Activated naive CD4-positive, alpha-beta T cell treated with anti-CD3 and anti-CD28 coated beads for 36 hours (primary cell): Measurements from ENCODE around the gene PRX. TPM values are rescaled to one million over a fixed set of nuclear protein-coding genes. Genes with fewer than 3 reads are reported as not detected.
"Not testable (repeated sequence)": the region's sequence is repeated elsewhere in the genome, so short reads cannot be mapped to it uniquely, and the experiment has no call there.

ENCODE experiments used
- CTCF ChIA-PET: fragments of 350-600 bp; sonication (Branson Sonifier 250); formaldehyde crosslinking; loops from one replicate; lab custom pipeline; 2021; ENCODE audit warnings: antibody characterized with exemption; lab: Charles Lee
- DNase-seq: peaks from one replicate; pipeline ENCODE4 v3.0.0-alpha.2; 2020
- H3K27ac Mint-ChIP-seq: one replicate; pipeline ENCODE4 v1.8.0; 2021; ENCODE audit warnings: mild to moderate bottlenecking, mixed read lengths
- H3K27me3 Mint-ChIP-seq: one replicate; pipeline ENCODE4 v1.8.0; 2021; ENCODE audit warnings: low read depth, mixed read lengths
- H3K36me3 Mint-ChIP-seq: one replicate; pipeline ENCODE4 v1.8.0; 2021; ENCODE audit warnings: low read depth, mixed read lengths
- H3K4me1 Mint-ChIP-seq: one replicate; pipeline ENCODE4 v1.8.0; 2021; ENCODE audit warnings: low read depth, mixed read lengths
- H3K4me3 Mint-ChIP-seq: one replicate; pipeline ENCODE4 v1.8.0; 2021; ENCODE audit warnings: mild to moderate bottlenecking, moderate library complexity, mixed read lengths
- H3K9me3 Mint-ChIP-seq: one replicate; pipeline ENCODE4 v1.8.0; 2021; ENCODE audit warnings: mixed read lengths
- intact Hi-C: fragments of 100-400 bp; cut with micrococcal nuclease; formaldehyde crosslinking; loops from one replicate; pipeline ENCODE4 v1.15.1; 2023
- total RNA-seq, 2 experiments: library from RNA; stranded (reverse); gene quantifications; one replicate each; pipeline ENCODE4 v1.2.3, GENCODE V29; 2021

Gene PRX, protein sequence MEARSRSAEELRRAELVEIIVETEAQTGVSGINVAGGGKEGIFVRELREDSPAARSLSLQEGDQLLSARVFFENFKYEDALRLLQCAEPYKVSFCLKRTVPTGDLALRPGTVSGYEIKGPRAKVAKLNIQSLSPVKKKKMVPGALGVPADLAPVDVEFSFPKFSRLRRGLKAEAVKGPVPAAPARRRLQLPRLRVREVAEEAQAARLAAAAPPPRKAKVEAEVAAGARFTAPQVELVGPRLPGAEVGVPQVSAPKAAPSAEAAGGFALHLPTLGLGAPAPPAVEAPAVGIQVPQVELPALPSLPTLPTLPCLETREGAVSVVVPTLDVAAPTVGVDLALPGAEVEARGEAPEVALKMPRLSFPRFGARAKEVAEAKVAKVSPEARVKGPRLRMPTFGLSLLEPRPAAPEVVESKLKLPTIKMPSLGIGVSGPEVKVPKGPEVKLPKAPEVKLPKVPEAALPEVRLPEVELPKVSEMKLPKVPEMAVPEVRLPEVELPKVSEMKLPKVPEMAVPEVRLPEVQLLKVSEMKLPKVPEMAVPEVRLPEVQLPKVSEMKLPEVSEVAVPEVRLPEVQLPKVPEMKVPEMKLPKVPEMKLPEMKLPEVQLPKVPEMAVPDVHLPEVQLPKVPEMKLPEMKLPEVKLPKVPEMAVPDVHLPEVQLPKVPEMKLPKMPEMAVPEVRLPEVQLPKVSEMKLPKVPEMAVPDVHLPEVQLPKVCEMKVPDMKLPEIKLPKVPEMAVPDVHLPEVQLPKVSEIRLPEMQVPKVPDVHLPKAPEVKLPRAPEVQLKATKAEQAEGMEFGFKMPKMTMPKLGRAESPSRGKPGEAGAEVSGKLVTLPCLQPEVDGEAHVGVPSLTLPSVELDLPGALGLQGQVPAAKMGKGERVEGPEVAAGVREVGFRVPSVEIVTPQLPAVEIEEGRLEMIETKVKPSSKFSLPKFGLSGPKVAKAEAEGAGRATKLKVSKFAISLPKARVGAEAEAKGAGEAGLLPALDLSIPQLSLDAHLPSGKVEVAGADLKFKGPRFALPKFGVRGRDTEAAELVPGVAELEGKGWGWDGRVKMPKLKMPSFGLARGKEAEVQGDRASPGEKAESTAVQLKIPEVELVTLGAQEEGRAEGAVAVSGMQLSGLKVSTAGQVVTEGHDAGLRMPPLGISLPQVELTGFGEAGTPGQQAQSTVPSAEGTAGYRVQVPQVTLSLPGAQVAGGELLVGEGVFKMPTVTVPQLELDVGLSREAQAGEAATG (N-terminal part only)
- 1 to 10 TPM; 1.5 TPM for total RNA-seq

DNA sequence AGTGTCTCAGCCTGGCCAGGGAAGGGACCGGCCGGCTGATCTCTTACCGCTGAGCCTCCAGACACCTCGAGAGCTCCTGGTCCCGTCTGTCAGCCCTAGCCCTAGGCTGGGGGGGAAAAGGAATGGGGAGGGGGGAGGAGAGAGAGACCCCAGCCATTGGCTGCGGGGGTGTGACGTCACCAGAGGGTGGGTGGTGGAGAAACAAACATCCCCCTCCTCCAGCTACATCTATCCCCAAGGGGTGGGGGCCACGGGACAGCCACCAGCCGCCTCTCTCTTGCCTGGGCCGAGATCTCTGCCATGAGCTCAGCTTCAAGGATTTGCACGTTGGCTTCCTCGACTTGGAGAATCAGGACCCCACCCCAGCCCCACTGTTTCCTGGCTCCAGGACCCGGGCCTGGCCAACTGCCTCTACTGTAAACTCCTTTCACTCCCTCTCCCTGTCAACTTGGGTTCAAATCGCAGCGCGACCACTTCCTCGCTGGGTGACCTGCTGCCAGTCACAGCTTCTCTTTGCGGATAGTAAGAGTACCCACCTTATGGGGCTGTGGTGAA is at the start of gene PRX:
Gene PRX (minus strand): TSS at position 88 of the 555 bp plus-strand sequence. CDS start 5,446 bp downstream, outside the sequence.
- Mint-ChIP-seq H3K27me3 (no peaks in the 10 kb centered on the region), H3K9me3 (no peaks in the 10 kb centered on the region), H3K27ac (no peak within 1 kb of the TSS), H3K4me1 (peaks cover 9% of the 10 kb centered on the region), H3K36me3 (no peaks in the 10 kb centered on the region), H3K4me3 (no peak within 1 kb of the TSS)
- no peak for DNase-seq
- intact Hi-C loops: no loop called here
- CTCF ChIA-PET: interaction anchor here (0.7 to 1.4 kb wide), 2 partner anchors 11 to 256 kb away, joined by 3 read pairs; no protein-coding TSS in a partner anchor

DNA sequence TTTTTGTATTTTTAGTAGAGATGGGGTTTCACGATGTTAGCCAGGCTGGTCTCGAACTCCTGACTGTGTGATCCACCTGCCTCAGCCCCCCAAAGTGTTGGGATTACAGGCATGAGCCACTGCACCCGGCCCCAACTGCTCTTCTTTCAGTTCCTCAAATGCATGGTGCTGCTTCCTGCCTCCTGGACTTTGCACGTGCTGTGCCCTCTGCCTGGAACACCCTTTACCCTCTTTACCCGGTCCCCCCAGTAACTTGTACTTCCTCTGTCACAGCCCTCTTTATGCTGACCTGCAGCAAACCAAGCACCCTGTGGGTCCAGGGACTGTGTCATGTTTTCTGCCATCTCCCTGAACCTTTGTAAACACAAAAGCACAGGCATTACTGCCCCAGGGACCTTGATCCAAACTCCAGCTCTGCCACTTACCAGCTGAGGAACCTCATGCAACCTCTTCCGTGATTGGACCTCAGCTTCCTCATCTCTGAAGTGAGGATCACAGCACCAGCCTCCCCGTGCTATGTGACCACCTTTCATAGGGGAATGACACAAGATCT is 48.6 kb upstream of the PRX start:
- no peak for DNase-seq
- Mint-ChIP-seq H3K4me3 (no peak overlapping the region), H3K36me3 (peaks cover 4% of the 10 kb centered on the region), H3K9me3 (no peaks in the 10 kb centered on the region), H3K27ac (no peak overlapping the region), H3K4me1 (peaks cover 26% of the 10 kb centered on the region), H3K27me3 (peaks cover 6% of the 10 kb centered on the region)
- CTCF ChIA-PET: no interaction called here
- intact Hi-C loops: loop anchor here (10.0 kb wide), 1 partner anchor 317 kb away; no protein-coding TSS in a partner anchor

DNA sequence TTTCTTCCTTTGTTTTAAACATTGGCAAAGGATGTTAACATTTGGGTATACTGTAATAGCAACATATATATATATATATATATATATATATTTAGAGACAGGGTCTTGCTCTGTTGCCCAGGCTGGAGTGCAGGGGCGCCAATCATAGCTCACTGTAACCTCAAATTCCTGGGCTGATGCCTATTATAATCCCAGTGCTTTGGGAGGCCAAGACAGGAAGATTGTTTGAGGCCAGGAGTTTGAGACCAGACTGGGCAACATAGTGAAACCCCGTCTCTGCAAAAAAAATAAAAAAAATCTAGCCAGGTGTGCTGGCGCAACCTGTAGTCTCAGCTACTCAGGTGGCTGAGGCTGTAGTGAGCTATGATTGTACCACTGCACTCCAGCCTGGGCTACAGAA is 47.0 kb upstream of the PRX start:
- Mint-ChIP-seq H3K27ac (no peak overlapping the region), H3K27me3 (no peaks in the 10 kb centered on the region), H3K9me3 (no peaks in the 10 kb centered on the region), H3K4me3 (no peak overlapping the region), H3K36me3 (peaks cover 1% of the 10 kb centered on the region), H3K4me1 (peaks cover 13% of the 10 kb centered on the region)
- intact Hi-C loops: loop anchor here (10.0 kb wide), 1 partner anchor 315 kb away; no protein-coding TSS in a partner anchor
- DNase-seq: no peak
- CTCF ChIA-PET: no interaction called here

DNA sequence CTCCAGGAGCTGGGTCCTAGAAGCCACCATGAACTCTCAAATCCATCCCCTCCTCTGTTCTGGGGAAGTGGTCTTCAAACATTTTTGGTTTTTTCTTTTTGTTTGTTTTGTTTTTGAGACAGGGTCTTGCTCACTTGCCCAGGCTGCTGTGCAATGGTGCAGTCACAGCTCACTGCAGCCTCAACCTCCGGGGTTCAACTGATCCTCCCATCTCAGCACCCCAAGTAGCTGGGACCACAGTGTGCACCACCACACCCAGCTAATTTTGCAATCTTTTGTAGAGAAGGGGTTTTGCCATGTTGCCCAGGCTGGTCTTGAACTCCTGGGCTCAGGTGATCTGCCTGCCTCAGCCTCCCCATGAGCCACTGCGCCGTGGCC is 45.4 kb upstream of the PRX start:
- Mint-ChIP-seq H3K36me3 (peaks cover 1% of the 10 kb centered on the region), H3K27ac (no peak overlapping the region), H3K9me3 (no peaks in the 10 kb centered on the region), H3K4me1 (peaks cover 2% of the 10 kb centered on the region), H3K4me3 (no peak overlapping the region), H3K27me3 (no peaks in the 10 kb centered on the region)
- CTCF ChIA-PET: no interaction called here
- no peak for DNase-seq
- intact Hi-C loops: no loop called here

DNA sequence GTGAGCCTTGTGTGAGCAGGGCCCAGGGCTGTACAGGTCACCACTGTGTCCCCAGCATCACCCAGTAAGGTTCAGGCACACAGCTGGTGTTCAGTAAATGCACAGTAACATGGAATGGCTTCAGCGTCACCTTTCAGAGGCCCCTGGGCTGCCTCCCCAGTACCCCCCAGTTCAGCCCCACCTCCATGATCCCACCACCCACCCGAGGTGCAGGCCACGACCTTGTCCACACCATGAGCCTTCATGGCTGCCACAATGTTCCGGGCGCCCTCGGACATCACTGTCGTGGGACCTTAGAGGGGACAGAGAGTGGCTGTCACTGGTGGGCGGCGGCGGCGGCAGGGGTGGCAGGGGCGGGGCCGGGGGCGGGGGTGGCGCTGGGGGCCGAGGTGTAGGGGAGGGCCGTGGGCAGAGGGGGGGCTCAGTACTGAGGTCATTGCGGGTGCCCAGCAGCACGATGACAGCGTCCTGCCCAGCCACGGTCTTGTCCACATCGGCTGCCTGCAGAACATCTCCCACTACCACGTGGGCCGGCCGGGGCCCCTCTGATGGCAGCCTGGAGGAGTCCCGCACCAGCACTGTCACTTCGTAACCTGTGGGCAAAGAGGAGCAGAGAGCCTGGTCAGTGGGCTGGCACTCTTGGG is 44.9 kb upstream of the PRX start:
- Mint-ChIP-seq H3K9me3 (no peaks in the 10 kb centered on the region), H3K4me1 (no peaks in the 10 kb centered on the region)
- CTCF ChIA-PET: no interaction called here

DNA sequence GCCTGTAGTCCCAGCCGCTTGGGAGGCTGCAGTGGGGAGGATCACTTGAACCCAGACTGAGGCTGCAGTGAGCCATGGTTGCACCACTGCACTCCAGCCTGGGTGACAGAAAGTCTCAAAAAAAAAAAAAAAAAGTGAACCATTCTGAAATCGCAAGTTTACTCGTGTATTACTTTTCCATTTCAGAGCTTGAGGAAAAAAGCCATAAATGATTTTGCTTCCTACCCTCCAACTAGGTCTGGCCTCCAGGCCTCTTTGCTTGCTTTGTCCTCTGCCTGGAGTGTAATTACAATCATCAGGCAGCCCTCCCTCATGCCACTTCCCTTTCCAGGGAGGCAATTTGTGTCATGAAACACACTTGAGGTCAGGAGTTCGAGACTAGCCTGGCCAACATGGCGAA is 43.9 kb upstream of the PRX start:
- no peak for DNase-seq
- Mint-ChIP-seq H3K27me3 (no peaks in the 10 kb centered on the region), H3K27ac (no peak overlapping the region), H3K36me3 (peaks cover 1% of the 10 kb centered on the region), H3K9me3 (no peaks in the 10 kb centered on the region), H3K4me3 (no peak overlapping the region), H3K4me1 (no peaks in the 10 kb centered on the region)
- CTCF ChIA-PET: no interaction called here
- intact Hi-C loops: no loop called here

More for the DNA sequence above, 44.9 kb upstream of the PRX start:
- DNase-seq: no peak
- Mint-ChIP-seq H3K4me3 (no peak overlapping the region), H3K36me3 (peaks cover 1% of the 10 kb centered on the region), H3K27ac (no peak overlapping the region), H3K27me3 (no peaks in the 10 kb centered on the region)
- intact Hi-C loops: no loop called here

DNA sequence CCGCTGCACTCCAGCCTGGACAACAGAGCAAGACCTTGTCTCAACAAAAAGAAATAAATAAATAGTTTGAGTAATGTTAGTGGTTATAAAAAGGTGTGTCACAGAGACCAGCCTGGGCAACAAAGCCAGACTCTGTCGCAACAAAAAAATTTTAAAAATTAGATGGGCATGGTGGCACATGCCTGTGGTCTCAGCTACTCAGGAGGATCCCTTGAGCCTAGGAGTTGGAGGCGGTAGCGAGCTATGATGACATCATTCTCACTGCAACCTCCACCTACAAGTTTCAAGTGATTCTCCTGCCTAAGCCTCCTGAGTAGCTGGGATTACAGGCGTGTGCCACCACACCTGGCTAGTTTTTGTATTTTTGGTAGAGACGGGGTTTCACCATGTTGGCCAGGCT is 40.8 kb upstream of the PRX start:
- H3K9me3 Mint-ChIP-seq, H3K27ac Mint-ChIP-seq, H3K27me3 Mint-ChIP-seq, H3K4me1 Mint-ChIP-seq, H3K4me3 Mint-ChIP-seq, intact Hi-C loops, H3K36me3 Mint-ChIP-seq, DNase-seq: not testable (repeated sequence)
- CTCF ChIA-PET: interaction anchor here (1.7 kb wide), 1 partner anchor 11 kb away, joined by 9 read pairs; no protein-coding TSS in a partner anchor

DNA sequence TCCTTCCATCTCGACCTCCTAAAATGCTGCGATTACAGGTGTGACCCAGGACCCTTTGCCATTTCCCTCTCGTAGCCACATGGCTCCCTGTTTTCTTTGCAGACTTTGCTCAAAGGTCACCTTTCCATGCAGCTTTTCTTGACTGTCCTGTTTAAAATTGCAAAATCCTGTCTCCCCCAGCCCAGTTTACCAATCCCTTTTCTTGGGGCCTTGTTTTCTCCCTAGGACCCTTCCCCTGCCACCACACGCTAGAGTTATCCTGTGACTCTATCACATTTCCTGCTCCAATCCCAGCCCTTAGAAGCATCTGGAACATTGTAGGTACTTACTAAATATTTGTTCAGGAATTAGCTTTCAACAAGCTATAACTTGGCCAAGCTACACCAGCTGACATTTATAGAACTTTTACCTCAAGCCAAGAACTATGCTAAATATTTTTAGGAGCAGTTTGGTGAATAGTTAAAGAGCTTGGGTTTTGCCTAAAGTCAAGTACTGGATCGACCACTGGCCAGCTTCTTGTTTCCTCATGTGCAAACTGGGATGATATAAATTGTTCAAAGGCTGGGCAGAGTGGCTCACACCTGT is 40.1 kb upstream of the PRX start:
- intact Hi-C loops: no loop called here
- CTCF ChIA-PET: interaction anchor here (1.1 to 1.7 kb wide), 2 partner anchors 10 to 11 kb away, joined by 3 to 9 read pairs; no protein-coding TSS in a partner anchor
- no peaks in the 10 kb centered on the region for H3K9me3 Mint-ChIP-seq
- no peaks in the 10 kb centered on the region for H3K4me1 Mint-ChIP-seq
- DNase-seq: no peak
- no peak overlapping the region for H3K4me3 Mint-ChIP-seq
- no peak overlapping the region for H3K27ac Mint-ChIP-seq
- peaks cover 3% of the 10 kb centered on the region for H3K36me3 Mint-ChIP-seq
- H3K27me3 Mint-ChIP-seq: no peaks in the 10 kb centered on the region

DNA sequence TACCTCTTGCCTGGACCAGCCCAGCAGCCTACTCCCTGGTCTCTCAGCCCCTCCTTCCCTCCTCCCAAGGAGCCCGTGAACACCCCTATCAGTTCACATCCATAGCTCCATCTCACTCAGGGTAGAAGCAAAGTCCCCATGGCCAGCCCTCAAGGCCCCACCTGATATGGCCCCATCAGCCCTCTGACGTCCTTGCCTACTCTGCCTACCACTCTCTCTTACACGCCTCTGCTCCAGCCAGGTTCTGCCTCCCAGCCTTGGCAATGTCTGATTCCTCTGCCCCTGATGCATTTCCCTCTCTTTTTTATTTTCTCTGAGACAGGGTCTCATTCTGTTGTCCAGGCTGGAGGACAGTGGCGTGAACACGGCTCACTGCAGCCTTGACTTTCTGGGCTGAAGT is 38.8 kb upstream of the PRX start:
- Mint-ChIP-seq H3K36me3 (peaks cover 3% of the 10 kb centered on the region), H3K4me1 (no peaks in the 10 kb centered on the region), H3K4me3 (no peak overlapping the region), H3K27ac (no peak overlapping the region), H3K9me3 (no peaks in the 10 kb centered on the region), H3K27me3 (no peaks in the 10 kb centered on the region)
- intact Hi-C loops: no loop called here
- no peak for DNase-seq
- CTCF ChIA-PET: interaction anchor here (0.6 kb wide), 1 partner anchor 206 kb away, joined by 4 read pairs; no protein-coding TSS in a partner anchor

DNA sequence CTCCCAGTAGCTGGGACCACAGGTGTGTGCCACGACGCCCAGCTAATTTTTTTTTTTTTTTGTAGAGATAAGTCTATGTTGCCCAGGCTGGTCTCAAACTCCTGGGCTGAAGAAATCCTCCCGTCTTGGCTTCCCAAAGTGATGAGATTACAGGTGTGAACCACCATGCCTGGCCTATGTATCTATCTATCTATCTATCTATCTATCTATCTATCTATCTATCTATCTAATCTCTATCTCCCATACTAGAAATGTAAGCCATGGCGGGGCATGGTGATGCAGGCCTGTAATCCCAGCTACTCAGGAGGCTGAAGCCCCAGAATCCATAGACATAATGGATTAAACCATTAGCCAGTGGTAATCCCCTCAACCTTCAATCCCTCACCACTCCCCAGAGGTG is 37.5 kb upstream of the PRX start:
- no peaks in the 10 kb centered on the region for H3K9me3 Mint-ChIP-seq
- H3K27me3 Mint-ChIP-seq: no peaks in the 10 kb centered on the region
- CTCF ChIA-PET: interaction anchor here (1.2 kb wide), 1 partner anchor 13 kb away, joined by 4 read pairs; no protein-coding TSS in a partner anchor
- intact Hi-C loops: no loop called here
- H3K4me1 Mint-ChIP-seq: no peaks in the 10 kb centered on the region
- H3K27ac Mint-ChIP-seq: no peak overlapping the region
- H3K36me3 Mint-ChIP-seq: peaks cover 2% of the 10 kb centered on the region
- DNase-seq: no peak
- no peak overlapping the region for H3K4me3 Mint-ChIP-seq

DNA sequence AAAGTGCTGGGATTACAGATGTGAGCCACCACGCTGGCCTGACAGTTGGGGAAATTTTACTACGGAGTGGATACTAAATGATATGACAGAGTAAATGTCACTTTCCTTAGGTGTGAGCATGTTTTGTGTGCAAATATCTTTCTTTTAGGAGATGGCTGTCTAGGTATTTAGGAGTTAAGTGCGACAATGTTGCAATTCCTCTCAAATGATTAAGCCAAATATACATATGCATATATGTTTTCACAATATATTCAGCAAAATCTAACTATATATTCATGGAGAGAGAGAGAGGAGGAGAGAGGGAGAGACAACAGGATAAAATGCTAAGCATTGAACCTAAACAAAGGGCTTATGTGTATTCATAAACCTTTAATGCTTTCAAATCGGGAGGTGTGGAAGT is 36.3 kb upstream of the PRX start:
- peaks cover 3% of the 10 kb centered on the region for H3K4me1 Mint-ChIP-seq
- H3K9me3 Mint-ChIP-seq: no peaks in the 10 kb centered on the region
- H3K27me3 Mint-ChIP-seq: no peaks in the 10 kb centered on the region
- no peak for DNase-seq
- H3K36me3 Mint-ChIP-seq: peaks cover 2% of the 10 kb centered on the region
- CTCF ChIA-PET: no interaction called here
- no peak overlapping the region for H3K4me3 Mint-ChIP-seq
- H3K27ac Mint-ChIP-seq: no peak overlapping the region
- intact Hi-C loops: no loop called here
